WTC11 (cell line): Measurements from ENCODE around the gene AGAP1. TPM values are rescaled to one million over a fixed set of nuclear protein-coding genes. Genes with fewer than 3 reads are reported as not detected.

Experiments used
- ATAC-seq: fragments of 200-7000 bp; cut with Tn5 transposase; 2 replicates; pipeline ENCODE4 v1.10.0; 2021; ENCODE audit warnings: mild to moderate bottlenecking, moderate library complexity
- CTCF ChIA-PET: fragments of 300-600 bp; sonication (Branson Sonifier 250); formaldehyde crosslinking; loops from one replicate; lab custom pipeline; 2021; ENCODE audit warnings: antibody characterized with exemption; lab: Charles Lee
- POLR2A ChIA-PET: fragments of 350-600 bp; sonication (Branson Sonifier 250); formaldehyde crosslinking; loops from one replicate; lab custom pipeline; 2021; ENCODE audit warnings: antibody characterized with exemption; lab: Charles Lee
- DNase-seq: peaks from one replicate; pipeline ENCODE4 v3.0.0; 2021; ENCODE audit warnings: low spot score
- H3K27ac Mint-ChIP-seq: 2 replicates; pipeline ENCODE4 v1.8.0; 2021; ENCODE audit warnings: mixed read lengths
- H3K27me3 Mint-ChIP-seq: 2 replicates; pipeline ENCODE4 v1.8.0; 2021; ENCODE audit warnings: low read depth, mild to moderate bottlenecking, moderate library complexity, mixed read lengths
- H3K36me3 Mint-ChIP-seq: 2 replicates; pipeline ENCODE4 v1.8.0; 2021; ENCODE audit warnings: mixed read lengths
- H3K4me1 Mint-ChIP-seq: 2 replicates; pipeline ENCODE4 v1.8.0; 2022; ENCODE audit warnings: mixed read lengths
- H3K4me3 Mint-ChIP-seq: 2 replicates; pipeline ENCODE4 v1.8.0; 2021; ENCODE audit warnings: mild to moderate bottlenecking, moderate library complexity, mixed read lengths
- H3K9me3 Mint-ChIP-seq: 2 replicates; pipeline ENCODE4 v1.8.0; 2021; ENCODE audit warnings: mixed read lengths
- CREB1 ChIP-seq: sonication (generic); formaldehyde crosslinking; IDR thresholded peaks from 2 replicates; pipeline ENCODE4 v1.8.0; 2023; ENCODE audit warnings: mild to moderate bottlenecking, missing genetic modification reagents
- CREM ChIP-seq: sonication (generic); formaldehyde crosslinking; IDR thresholded peaks from 2 replicates; pipeline ENCODE4 v1.8.1; 2022; ENCODE audit warnings: mild to moderate bottlenecking, missing genetic modification reagents, moderate library complexity
- ELF4 ChIP-seq: sonication (generic); formaldehyde crosslinking; IDR thresholded peaks from 2 replicates; pipeline ENCODE4 v1.8.1; 2022; ENCODE audit warnings: low read depth, mild to moderate bottlenecking, moderate library complexity, missing genetic modification reagents
- GABPB1 ChIP-seq: sonication (generic); formaldehyde crosslinking; IDR thresholded peaks from 2 replicates; pipeline ENCODE4 v1.8.1; 2023; ENCODE audit warnings: mild to moderate bottlenecking, missing genetic modification reagents
- GRHL2 ChIP-seq: fragments of 250-450 bp; sonication (Bioruptor Pico); IDR thresholded peaks from 2 replicates; pipeline ENCODE4 v1.8.0; 2022; ENCODE audit warnings: mild to moderate bottlenecking, moderate library complexity; ENCODE audit not compliant: insufficient replicate concordance, severe bottlenecking
- IRF2 ChIP-seq: sonication (generic); formaldehyde crosslinking; IDR thresholded peaks from 2 replicates; pipeline ENCODE4 v1.8.0; 2022; ENCODE audit warnings: low read depth, missing genetic modification reagents, borderline replicate concordance
- MXD4 ChIP-seq: fragments of 250-450 bp; sonication (Bioruptor Pico); IDR thresholded peaks from 2 replicates; pipeline ENCODE4 v1.8.0; 2021; ENCODE audit warnings: mild to moderate bottlenecking, moderate library complexity, borderline replicate concordance
- NFATC4 ChIP-seq: fragments of 250-450 bp; sonication (Bioruptor Pico); IDR thresholded peaks from 2 replicates; pipeline ENCODE4 v1.9.0; 2021; ENCODE audit warnings: mild to moderate bottlenecking
- RORB ChIP-seq: fragments of 250-450 bp; sonication (Bioruptor Pico); IDR thresholded peaks from 2 replicates; pipeline ENCODE4 v1.9.0; 2021; ENCODE audit warnings: mild to moderate bottlenecking
- SOX15 ChIP-seq: fragments of 250-450 bp; sonication (Bioruptor Pico); IDR thresholded peaks from 2 replicates; pipeline ENCODE4 v1.9.0; 2021; ENCODE audit warnings: mild to moderate bottlenecking
- TCF7 ChIP-seq: sonication (generic); formaldehyde crosslinking; IDR thresholded peaks from 2 replicates; pipeline ENCODE4 v1.8.0; 2022; ENCODE audit warnings: mild to moderate bottlenecking, low read depth, missing genetic modification reagents, moderate library complexity
- ZNF138 ChIP-seq: sonication (generic); formaldehyde crosslinking; conservative IDR thresholded peaks from 2 replicates; pipeline ENCODE4 v1.8.1; 2022; ENCODE audit warnings: mild to moderate bottlenecking, moderate library complexity, missing genetic modification reagents
- ZNF232 ChIP-seq: sonication (generic); formaldehyde crosslinking; IDR thresholded peaks from 2 replicates; pipeline ENCODE4 v1.8.0; 2022; ENCODE audit warnings: mild to moderate bottlenecking, missing genetic modification reagents
- ZNF423 ChIP-seq: fragments of 250-450 bp; sonication (Bioruptor Pico); IDR thresholded peaks from 2 replicates; pipeline ENCODE4 v2.1.2; 2022; ENCODE audit warnings: mild to moderate bottlenecking, moderate library complexity
- total RNA-seq: library from RNA; stranded (reverse); gene quantifications from 3 replicates; pipeline ENCODE4 v1.2.3, GENCODE V29; 2021
- TF ChIP-seq, protein P1 (sequence below): fragments of 250-450 bp; sonication (Bioruptor Pico); IDR thresholded peaks from 2 replicates; pipeline ENCODE4 v1.9.0; 2021; ENCODE audit warnings: mild to moderate bottlenecking
- TF ChIP-seq, protein P2 (sequence below): sonication (generic); formaldehyde crosslinking; IDR thresholded peaks from 2 replicates; pipeline ENCODE4 v1.8.0; 2022; ENCODE audit warnings: mild to moderate bottlenecking, missing genetic modification reagents
- TF ChIP-seq, protein P3 (sequence below): sonication (generic); formaldehyde crosslinking; IDR thresholded peaks from 2 replicates; pipeline ENCODE4 v1.8.1; 2022; ENCODE audit warnings: missing genetic modification reagents, borderline replicate concordance
- TF ChIP-seq, protein P4 (sequence below): sonication (generic); formaldehyde crosslinking; IDR thresholded peaks from 2 replicates; pipeline ENCODE4 v1.8.0; 2023; ENCODE audit warnings: mild to moderate bottlenecking, missing genetic modification reagents
- TF ChIP-seq, protein P5 (sequence below): fragments of 250-450 bp; sonication (Bioruptor Pico); IDR thresholded peaks from 2 replicates; pipeline ENCODE4 v1.9.0; 2021; ENCODE audit warnings: mild to moderate bottlenecking
- TF ChIP-seq, protein P6 (sequence below): sonication (generic); formaldehyde crosslinking; IDR thresholded peaks from 2 replicates; pipeline ENCODE4 v1.8.0; 2023; ENCODE audit warnings: missing genetic modification reagents, mild to moderate bottlenecking, borderline replicate concordance

Gene AGAP1
- total RNA-seq, 1 experiment from 2014 or later = 49.3 TPM

DNA sequence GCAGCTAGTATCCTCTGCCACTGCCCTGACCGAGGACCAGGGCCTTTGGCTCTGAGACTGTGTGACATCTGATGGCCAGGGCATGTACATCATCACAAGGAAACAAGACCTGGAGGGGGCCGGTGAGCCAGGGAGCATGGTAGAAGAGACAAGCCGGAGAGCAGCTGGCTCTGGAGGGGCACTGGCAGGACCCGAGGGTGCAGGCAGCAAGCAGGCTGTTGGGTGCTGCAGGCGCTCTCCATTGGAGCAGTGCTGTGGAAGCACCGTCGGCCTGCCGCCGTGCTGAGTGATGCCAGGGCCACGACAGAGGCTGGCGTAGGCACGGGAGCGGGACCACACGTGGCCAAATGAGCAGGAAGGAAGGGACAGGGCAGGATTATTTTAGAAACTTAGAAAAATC, 339.1 kb downstream of the AGAP1 start:
- 0 out of 2 replicates have a peak, but pooled peaks cover under 1% of the 10 kb centered on the region for H3K36me3 Mint-ChIP-seq
- TF ChIP-seq GRHL2 (CRISPR knock-in tag) (no peak), MXD4 (CRISPR knock-in tag) (no peak), NFATC4 (CRISPR knock-in tag) (no peak), ZNF423 (CRISPR knock-in tag) (no peak), CREB1 (CRISPR knock-in tag) (no peak), ZNF232 (CRISPR knock-in tag) (no peak), ZNF138 (CRISPR knock-in tag) (no peak), ELF4 (CRISPR knock-in tag) (no peak), GABPB1 (no peak)
- TF ChIP-seq, protein P1, sequence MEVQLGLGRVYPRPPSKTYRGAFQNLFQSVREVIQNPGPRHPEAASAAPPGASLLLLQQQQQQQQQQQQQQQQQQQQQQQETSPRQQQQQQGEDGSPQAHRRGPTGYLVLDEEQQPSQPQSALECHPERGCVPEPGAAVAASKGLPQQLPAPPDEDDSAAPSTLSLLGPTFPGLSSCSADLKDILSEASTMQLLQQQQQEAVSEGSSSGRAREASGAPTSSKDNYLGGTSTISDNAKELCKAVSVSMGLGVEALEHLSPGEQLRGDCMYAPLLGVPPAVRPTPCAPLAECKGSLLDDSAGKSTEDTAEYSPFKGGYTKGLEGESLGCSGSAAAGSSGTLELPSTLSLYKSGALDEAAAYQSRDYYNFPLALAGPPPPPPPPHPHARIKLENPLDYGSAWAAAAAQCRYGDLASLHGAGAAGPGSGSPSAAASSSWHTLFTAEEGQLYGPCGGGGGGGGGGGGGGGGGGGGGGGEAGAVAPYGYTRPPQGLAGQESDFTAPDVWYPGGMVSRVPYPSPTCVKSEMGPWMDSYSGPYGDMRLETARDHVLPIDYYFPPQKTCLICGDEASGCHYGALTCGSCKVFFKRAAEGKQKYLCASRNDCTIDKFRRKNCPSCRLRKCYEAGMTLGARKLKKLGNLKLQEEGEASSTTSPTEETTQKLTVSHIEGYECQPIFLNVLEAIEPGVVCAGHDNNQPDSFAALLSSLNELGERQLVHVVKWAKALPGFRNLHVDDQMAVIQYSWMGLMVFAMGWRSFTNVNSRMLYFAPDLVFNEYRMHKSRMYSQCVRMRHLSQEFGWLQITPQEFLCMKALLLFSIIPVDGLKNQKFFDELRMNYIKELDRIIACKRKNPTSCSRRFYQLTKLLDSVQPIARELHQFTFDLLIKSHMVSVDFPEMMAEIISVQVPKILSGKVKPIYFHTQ = no peak
- TF ChIP-seq, protein P2, sequence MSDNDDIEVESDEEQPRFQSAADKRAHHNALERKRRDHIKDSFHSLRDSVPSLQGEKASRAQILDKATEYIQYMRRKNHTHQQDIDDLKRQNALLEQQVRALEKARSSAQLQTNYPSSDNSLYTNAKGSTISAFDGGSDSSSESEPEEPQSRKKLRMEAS (CRISPR knock-in tag) = no peak
- no peak overlapping the region for H3K4me3 Mint-ChIP-seq
- ChIA-PET CTCF (no interaction called here), POLR2A (no interaction called here)
- H3K4me1 Mint-ChIP-seq = peaks cover 21% of the 10 kb centered on the region
- no peaks in the 10 kb centered on the region for H3K27me3 Mint-ChIP-seq
- no peak overlapping the region for H3K27ac Mint-ChIP-seq
- no peak for ATAC-seq
- no peaks in the 10 kb centered on the region for H3K9me3 Mint-ChIP-seq
- DNase-seq = no peak

DNA sequence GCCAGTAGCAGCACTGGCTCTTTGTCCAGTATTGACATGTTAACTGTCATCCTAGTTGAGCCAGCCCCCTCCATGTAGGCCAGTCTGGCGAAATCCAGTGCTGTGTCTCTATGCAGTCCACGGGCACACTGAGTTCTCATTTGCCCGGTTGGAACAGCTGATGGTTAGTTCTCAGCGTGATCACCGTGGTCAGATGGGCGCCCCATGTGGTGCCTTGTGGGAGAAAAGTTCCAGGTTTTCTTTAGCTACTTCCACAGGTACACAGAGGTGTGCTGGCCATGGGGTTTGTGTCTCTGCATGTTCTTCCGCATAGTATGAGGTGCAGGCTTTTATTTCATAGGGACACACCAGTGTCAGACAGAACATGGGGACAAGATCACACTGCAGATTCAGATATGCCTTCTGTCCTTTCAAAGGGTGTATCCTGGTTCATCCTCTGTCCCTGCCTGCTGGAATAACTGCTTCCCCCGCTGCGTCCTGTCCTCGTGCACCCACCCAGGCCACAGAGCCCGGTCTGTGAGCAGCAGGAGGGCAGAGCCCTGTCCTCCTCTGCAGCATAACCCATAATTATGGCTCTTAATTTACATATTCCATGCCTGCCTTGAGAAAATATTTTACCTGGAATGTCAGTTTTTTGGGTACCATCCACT, 340.3 kb downstream of the AGAP1 start:
- POLR2A ChIA-PET = no interaction called here

More for the DNA sequence above, 340.3 kb downstream of the AGAP1 start:
- Mint-ChIP-seq H3K4me1 (peaks cover 21% of the 10 kb centered on the region), H3K9me3 (no peaks in the 10 kb centered on the region), H3K36me3 (no peaks in the 10 kb centered on the region), H3K4me3 (no peak overlapping the region), H3K27me3 (no peaks in the 10 kb centered on the region), H3K27ac (no peak overlapping the region)
- DNase-seq (no peak), ATAC-seq (peak; percentile 70)
- CTCF ChIA-PET = interaction anchor here (0.6 to 1.3 kb wide), 8 partner anchors 10 to 727 kb away, joined by 3 to 9 read pairs (median 4); no protein-coding TSS in a partner anchor
- TF ChIP-seq, protein P3, sequence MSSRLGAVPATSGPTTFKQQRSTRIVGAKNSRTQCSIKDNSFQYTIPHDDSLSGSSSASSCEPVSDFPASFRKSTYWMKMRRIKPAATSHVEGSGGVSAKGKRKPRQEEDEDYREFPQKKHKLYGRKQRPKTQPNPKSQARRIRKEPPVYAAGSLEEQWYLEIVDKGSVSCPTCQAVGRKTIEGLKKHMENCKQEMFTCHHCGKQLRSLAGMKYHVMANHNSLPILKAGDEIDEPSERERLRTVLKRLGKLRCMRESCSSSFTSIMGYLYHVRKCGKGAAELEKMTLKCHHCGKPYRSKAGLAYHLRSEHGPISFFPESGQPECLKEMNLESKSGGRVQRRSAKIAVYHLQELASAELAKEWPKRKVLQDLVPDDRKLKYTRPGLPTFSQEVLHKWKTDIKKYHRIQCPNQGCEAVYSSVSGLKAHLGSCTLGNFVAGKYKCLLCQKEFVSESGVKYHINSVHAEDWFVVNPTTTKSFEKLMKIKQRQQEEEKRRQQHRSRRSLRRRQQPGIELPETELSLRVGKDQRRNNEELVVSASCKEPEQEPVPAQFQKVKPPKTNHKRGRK = no peak
- TF ChIP-seq GRHL2 (CRISPR knock-in tag) (no peak), SOX15 (CRISPR knock-in tag) (no peak), CREM (CRISPR knock-in tag) (no peak), IRF2 (CRISPR knock-in tag) (no peak), TCF7 (CRISPR knock-in tag) (no peak), RORB (CRISPR knock-in tag) (no peak), CREB1 (CRISPR knock-in tag) (no peak)
- TF ChIP-seq, protein P4, sequence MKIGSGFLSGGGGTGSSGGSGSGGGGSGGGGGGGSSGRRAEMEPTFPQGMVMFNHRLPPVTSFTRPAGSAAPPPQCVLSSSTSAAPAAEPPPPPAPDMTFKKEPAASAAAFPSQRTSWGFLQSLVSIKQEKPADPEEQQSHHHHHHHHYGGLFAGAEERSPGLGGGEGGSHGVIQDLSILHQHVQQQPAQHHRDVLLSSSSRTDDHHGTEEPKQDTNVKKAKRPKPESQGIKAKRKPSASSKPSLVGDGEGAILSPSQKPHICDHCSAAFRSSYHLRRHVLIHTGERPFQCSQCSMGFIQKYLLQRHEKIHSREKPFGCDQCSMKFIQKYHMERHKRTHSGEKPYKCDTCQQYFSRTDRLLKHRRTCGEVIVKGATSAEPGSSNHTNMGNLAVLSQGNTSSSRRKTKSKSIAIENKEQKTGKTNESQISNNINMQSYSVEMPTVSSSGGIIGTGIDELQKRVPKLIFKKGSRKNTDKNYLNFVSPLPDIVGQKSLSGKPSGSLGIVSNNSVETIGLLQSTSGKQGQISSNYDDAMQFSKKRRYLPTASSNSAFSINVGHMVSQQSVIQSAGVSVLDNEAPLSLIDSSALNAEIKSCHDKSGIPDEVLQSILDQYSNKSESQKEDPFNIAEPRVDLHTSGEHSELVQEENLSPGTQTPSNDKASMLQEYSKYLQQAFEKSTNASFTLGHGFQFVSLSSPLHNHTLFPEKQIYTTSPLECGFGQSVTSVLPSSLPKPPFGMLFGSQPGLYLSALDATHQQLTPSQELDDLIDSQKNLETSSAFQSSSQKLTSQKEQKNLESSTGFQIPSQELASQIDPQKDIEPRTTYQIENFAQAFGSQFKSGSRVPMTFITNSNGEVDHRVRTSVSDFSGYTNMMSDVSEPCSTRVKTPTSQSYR (CRISPR knock-in tag) = no peak
- TF ChIP-seq, protein P5, sequence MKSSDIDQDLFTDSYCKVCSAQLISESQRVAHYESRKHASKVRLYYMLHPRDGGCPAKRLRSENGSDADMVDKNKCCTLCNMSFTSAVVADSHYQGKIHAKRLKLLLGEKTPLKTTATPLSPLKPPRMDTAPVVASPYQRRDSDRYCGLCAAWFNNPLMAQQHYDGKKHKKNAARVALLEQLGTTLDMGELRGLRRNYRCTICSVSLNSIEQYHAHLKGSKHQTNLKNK (CRISPR knock-in tag) = no peak
- TF ChIP-seq, protein P6, sequence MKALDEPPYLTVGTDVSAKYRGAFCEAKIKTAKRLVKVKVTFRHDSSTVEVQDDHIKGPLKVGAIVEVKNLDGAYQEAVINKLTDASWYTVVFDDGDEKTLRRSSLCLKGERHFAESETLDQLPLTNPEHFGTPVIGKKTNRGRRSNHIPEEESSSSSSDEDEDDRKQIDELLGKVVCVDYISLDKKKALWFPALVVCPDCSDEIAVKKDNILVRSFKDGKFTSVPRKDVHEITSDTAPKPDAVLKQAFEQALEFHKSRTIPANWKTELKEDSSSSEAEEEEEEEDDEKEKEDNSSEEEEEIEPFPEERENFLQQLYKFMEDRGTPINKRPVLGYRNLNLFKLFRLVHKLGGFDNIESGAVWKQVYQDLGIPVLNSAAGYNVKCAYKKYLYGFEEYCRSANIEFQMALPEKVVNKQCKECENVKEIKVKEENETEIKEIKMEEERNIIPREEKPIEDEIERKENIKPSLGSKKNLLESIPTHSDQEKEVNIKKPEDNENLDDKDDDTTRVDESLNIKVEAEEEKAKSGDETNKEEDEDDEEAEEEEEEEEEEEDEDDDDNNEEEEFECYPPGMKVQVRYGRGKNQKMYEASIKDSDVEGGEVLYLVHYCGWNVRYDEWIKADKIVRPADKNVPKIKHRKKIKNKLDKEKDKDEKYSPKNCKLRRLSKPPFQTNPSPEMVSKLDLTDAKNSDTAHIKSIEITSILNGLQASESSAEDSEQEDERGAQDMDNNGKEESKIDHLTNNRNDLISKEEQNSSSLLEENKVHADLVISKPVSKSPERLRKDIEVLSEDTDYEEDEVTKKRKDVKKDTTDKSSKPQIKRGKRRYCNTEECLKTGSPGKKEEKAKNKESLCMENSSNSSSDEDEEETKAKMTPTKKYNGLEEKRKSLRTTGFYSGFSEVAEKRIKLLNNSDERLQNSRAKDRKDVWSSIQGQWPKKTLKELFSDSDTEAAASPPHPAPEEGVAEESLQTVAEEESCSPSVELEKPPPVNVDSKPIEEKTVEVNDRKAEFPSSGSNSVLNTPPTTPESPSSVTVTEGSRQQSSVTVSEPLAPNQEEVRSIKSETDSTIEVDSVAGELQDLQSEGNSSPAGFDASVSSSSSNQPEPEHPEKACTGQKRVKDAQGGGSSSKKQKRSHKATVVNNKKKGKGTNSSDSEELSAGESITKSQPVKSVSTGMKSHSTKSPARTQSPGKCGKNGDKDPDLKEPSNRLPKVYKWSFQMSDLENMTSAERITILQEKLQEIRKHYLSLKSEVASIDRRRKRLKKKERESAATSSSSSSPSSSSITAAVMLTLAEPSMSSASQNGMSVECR = no peak
